ENCODE results near the gene GALNT9.

GRCh38 chr12:132217800-132218526 lies 111.4 kb downstream of the GALNT9 start:
- TF ChIP-seq, protein P1, sequence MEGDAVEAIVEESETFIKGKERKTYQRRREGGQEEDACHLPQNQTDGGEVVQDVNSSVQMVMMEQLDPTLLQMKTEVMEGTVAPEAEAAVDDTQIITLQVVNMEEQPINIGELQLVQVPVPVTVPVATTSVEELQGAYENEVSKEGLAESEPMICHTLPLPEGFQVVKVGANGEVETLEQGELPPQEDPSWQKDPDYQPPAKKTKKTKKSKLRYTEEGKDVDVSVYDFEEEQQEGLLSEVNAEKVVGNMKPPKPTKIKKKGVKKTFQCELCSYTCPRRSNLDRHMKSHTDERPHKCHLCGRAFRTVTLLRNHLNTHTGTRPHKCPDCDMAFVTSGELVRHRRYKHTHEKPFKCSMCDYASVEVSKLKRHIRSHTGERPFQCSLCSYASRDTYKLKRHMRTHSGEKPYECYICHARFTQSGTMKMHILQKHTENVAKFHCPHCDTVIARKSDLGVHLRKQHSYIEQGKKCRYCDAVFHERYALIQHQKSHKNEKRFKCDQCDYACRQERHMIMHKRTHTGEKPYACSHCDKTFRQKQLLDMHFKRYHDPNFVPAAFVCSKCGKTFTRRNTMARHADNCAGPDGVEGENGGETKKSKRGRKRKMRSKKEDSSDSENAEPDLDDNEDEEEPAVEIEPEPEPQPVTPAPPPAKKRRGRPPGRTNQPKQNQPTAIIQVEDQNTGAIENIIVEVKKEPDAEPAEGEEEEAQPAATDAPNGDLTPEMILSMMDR (IDR thresholded peaks at IDR 0.05): no peak
- no peak for TF ChIP-seq EP300 (IDR thresholded peaks at IDR 0.05)
